ENCODE measurements around the gene RAP2A. TPM values are rescaled to one million over a fixed set of nuclear protein-coding genes. Genes with fewer than 3 reads are reported as not detected.

The RAP2A gene
- total RNA-seq (2014; rRNA removed) = 15.2 and 20.3 TPM in 2 replicates
- Bru-seq, nascent RNA = percentile 87 among the genes with signal in this experiment
- percentile 93 among the genes with signal in this experiment for BruChase-seq, experiment 1, labeled RNA remaining after a 6-hour chase
- percentile 89 among the genes with signal in this experiment for BruChase-seq, experiment 2, labeled RNA remaining after a 2-hour chase
- long read RNA-seq, full-length matches to known transcripts = 107 of 127 reads
- long read RNA-seq, partial matches to known transcripts = 2 of 127 reads
- long read RNA-seq, other reads (novel, unspliced or antisense) = 18 of 127 reads

DNA sequence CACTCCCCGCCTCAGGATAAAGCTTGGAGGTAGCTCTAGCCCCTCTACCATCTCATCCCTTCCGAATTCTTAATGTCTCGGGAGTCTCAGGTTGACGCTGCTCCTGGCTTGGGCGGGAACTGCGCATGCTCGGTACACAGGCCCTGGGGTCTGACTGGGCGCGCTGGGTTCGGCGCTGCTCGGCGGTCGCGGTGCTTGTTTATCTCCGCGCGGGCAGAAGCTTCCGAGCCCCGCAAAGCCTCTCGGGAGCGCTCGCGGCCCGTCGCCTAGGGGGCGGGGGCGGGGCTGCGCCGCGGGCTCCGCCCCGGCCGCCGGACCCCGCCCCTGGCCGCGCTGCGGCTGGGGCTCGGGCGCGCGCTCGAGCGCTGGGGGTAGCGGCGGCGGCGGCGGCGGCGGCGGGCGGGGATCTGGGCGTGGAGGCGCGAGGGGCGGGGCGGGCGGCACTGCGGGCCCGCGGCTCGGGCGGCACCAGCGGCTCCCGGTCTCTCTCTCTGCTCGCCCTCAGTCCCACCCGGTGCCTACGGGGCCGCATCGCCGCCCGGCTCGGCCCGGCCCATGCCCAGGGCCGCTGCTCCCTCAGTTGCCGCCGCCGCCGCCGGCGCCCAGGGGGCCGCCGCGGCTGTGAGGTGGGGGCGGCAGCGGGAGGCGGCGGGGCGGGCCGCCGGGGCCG lies at the start of gene RAP2A:
RAP2A (plus strand) TSS at position 443 of the 670 bp plus-strand sequence. CDS start 302 bp downstream, outside the sequence.
- no peaks in the 10 kb centered on the region for H3K9me2 ChIP-seq (replicated peaks; ENCODE audit: low read length)
- peak within 1 kb of the TSS; percentile 98 for H3K9ac ChIP-seq (ENCODE audit: low read length)
- H3K27me3 ChIP-seq (ENCODE audit: low read length) = no peaks in the 10 kb centered on the region
- ChIA-PET CTCF (interaction anchor here (0.6 kb wide), 1 partner anchor 1470 kb away, joined by 3 read pairs; no protein-coding TSS in a partner anchor), POLR2A (ENCODE audit: unreplicated experiment) (interaction anchor here (0.5 to 0.6 kb wide), 2 partner anchors 50 to 55 kb away, joined by 3 to 6 read pairs; no protein-coding TSS in a partner anchor)
- ATAC-seq (peak; percentile 63), DNase-seq (peak; percentile 77)
- no peaks in the 10 kb centered on the region for H3K36me3 ChIP-seq (ENCODE audit: low read depth, low read length)
- H2AFZ ChIP-seq (ENCODE audit: low read length) = peak within 1 kb of the TSS; percentile 100
- H4K20me1 ChIP-seq (ENCODE audit: low read length) = no peaks in the 10 kb centered on the region
- peaks cover 9% of the 10 kb centered on the region for H3K4me1 ChIP-seq (ENCODE audit: insufficient read depth, low read length)
- no peaks in the 10 kb centered on the region for H3F3A ChIP-seq (ENCODE audit: low read length, unreplicated experiment)
- intact Hi-C loops (cut with micrococcal nuclease) = loop anchor here (2.0 to 10.0 kb wide), 5 partner anchors 59 to 1651 kb away; partner anchors contain the start of genes MBNL2 and UGGT2
- BruUV-seq (replicated peaks) = no TSS peak
- TF ChIP-seq EZH2 (IDR thresholded peaks at IDR 0.05; ENCODE audit: low read length, unreplicated experiment) = no peak
- TF ChIP-seq EZH2phosphoT487 (IDR thresholded peaks at IDR 0.05; ENCODE audit: borderline replicate concordance, low read length) = no peak
- TF ChIP-seq, protein P1, sequence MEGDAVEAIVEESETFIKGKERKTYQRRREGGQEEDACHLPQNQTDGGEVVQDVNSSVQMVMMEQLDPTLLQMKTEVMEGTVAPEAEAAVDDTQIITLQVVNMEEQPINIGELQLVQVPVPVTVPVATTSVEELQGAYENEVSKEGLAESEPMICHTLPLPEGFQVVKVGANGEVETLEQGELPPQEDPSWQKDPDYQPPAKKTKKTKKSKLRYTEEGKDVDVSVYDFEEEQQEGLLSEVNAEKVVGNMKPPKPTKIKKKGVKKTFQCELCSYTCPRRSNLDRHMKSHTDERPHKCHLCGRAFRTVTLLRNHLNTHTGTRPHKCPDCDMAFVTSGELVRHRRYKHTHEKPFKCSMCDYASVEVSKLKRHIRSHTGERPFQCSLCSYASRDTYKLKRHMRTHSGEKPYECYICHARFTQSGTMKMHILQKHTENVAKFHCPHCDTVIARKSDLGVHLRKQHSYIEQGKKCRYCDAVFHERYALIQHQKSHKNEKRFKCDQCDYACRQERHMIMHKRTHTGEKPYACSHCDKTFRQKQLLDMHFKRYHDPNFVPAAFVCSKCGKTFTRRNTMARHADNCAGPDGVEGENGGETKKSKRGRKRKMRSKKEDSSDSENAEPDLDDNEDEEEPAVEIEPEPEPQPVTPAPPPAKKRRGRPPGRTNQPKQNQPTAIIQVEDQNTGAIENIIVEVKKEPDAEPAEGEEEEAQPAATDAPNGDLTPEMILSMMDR (conservative IDR thresholded peaks at IDR 0.05; ENCODE audit: low read depth, low read length) = no peak
- H3K27ac ChIP-seq (ENCODE audit: low read length) = peak within 1 kb of the TSS; percentile 94
- peaks cover 33% of the 10 kb centered on the region for H3K79me2 ChIP-seq (ENCODE audit: low read length)
- peak within 1 kb of the TSS; percentile 99 for H3K4me3 ChIP-seq (ENCODE audit: low read length)
- H3K4me2 ChIP-seq (ENCODE audit: low read length) = peak within 1 kb of the TSS; percentile 100
- no peaks in the 10 kb centered on the region for H3K9me3 ChIP-seq (ENCODE audit: low read length)

- intact Hi-C loops (cut with micrococcal nuclease) = no loop called here
- Histone ChIP-seq H3K36me3 (ENCODE audit: low read depth, low read length) (no peaks in the 10 kb centered on the region), H3K4me2 (ENCODE audit: low read length) (no peak overlapping the region), H3K4me3 (ENCODE audit: low read length) (no peak overlapping the region), H2AFZ (ENCODE audit: low read length) (no peak overlapping the region), H4K20me1 (ENCODE audit: low read length) (no peaks in the 10 kb centered on the region), H3K9me2 (replicated peaks; ENCODE audit: low read length) (no peaks in the 10 kb centered on the region), H3K79me2 (ENCODE audit: low read length) (no peaks in the 10 kb centered on the region), H3K27ac (ENCODE audit: low read length) (no peak overlapping the region), H3K27me3 (ENCODE audit: low read length) (no peaks in the 10 kb centered on the region), H3K4me1 (ENCODE audit: insufficient read depth, low read length) (no peaks in the 10 kb centered on the region), H3K9me3 (ENCODE audit: low read length) (no peaks in the 10 kb centered on the region), H3K9ac (ENCODE audit: low read length) (no peak overlapping the region), H3F3A (ENCODE audit: low read length, unreplicated experiment) (no peaks in the 10 kb centered on the region)
- POLR2A ChIA-PET (ENCODE audit: unreplicated experiment) = no interaction called here
- no TSS peak for BruUV-seq (replicated peaks)
- ATAC-seq = no peak
- CTCF ChIA-PET = no interaction called here
- TF ChIP-seq EZH2phosphoT487 (IDR thresholded peaks at IDR 0.05; ENCODE audit: borderline replicate concordance, low read length) (no peak), EZH2 (IDR thresholded peaks at IDR 0.05; ENCODE audit: low read length, unreplicated experiment) (no peak)
- TF ChIP-seq, protein P1 (conservative IDR thresholded peaks at IDR 0.05; ENCODE audit: low read depth, low read length) = no peak
- no peak for DNase-seq
Observed at GRCh38 chr13:97384371-97384770, 49.6 kb upstream of the RAP2A start.
